ENCODE data around the gene PNPT1.

GRCh38 chr2:55621802-55622201 is 71.8 kb downstream of the PNPT1 start:
- TF ChIP-seq, protein P1, sequence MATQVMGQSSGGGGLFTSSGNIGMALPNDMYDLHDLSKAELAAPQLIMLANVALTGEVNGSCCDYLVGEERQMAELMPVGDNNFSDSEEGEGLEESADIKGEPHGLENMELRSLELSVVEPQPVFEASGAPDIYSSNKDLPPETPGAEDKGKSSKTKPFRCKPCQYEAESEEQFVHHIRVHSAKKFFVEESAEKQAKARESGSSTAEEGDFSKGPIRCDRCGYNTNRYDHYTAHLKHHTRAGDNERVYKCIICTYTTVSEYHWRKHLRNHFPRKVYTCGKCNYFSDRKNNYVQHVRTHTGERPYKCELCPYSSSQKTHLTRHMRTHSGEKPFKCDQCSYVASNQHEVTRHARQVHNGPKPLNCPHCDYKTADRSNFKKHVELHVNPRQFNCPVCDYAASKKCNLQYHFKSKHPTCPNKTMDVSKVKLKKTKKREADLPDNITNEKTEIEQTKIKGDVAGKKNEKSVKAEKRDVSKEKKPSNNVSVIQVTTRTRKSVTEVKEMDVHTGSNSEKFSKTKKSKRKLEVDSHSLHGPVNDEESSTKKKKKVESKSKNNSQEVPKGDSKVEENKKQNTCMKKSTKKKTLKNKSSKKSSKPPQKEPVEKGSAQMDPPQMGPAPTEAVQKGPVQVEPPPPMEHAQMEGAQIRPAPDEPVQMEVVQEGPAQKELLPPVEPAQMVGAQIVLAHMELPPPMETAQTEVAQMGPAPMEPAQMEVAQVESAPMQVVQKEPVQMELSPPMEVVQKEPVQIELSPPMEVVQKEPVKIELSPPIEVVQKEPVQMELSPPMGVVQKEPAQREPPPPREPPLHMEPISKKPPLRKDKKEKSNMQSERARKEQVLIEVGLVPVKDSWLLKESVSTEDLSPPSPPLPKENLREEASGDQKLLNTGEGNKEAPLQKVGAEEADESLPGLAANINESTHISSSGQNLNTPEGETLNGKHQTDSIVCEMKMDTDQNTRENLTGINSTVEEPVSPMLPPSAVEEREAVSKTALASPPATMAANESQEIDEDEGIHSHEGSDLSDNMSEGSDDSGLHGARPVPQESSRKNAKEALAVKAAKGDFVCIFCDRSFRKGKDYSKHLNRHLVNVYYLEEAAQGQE (IDR thresholded peaks at IDR 0.05; ENCODE audit: insufficient read depth in 1 of 2, low read depth in 2 of 2, low read length in 2 of 2): no peak
- no peak for TF ChIP-seq SIN3A (IDR thresholded peaks at IDR 0.05; ENCODE audit: borderline replicate concordance, insufficient read depth, low read length)
- no peak for TF ChIP-seq POLR2AphosphoS5 (IDR thresholded peaks at IDR 0.05; ENCODE audit: low read depth, low read length)

Measured in PFSK-1 (cell line).